ENCODE measurements around the gene HDAC11. TPM values are rescaled to one million over a fixed set of nuclear protein-coding genes. Genes with fewer than 3 reads are reported as not detected.

The HDAC11 gene
- total and polyA plus RNA-seq, 10 of the 15 experiments (the other 5 are each of a cell fraction or from before 2014, with no cell fraction given): 0.04 to 0.76 (median 0.22) TPM; not detected in 1

DNA sequence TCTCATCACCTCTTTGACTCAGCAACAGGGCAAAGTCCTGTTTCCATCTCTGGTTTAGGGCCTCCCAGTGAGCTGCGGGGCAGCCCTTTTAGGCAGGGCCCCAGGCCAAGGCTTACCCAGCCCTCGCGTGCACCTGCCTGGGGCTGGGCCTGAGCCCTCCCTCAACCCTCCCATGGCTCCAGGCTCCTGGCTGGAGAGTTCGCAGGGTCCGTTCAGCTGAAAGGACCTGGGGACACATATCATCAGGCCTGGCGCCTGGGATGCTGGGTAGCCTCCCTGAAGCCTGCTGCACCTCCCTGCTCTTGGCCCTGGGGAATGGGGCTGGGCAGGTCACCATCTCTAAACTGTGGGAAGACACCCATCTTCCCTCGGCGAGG is 29.7 kb downstream of the HDAC11 start:
- no peaks in the 10 kb centered on the region for H3K36me3 ChIP-seq (ENCODE audit: control insufficient read depth in 2 of 2, insufficient read depth in 2 of 2, low read length in 1 of 2)
- 72% methylated on average over 8 of the region's 8 CpGs for WGBS (ENCODE audit: insufficient coverage, insufficient replicate concordance, low lambda C conversion rate, missing lambda C conversion rate)
- no peaks in the 10 kb centered on the region for H3K27me3 ChIP-seq (replicated peaks in 1 of 2; ENCODE audit: control insufficient read depth in 2 of 2, insufficient read depth in 2 of 2, low read length in 1 of 2)
- FAIRE-seq (no peak), DNase-seq (ENCODE audit: low read depth, low spot score) (no peak), ATAC-seq (no peak)
- ChIA-PET POLR2A (no interaction called here), RAD21 (ENCODE audit: unreplicated experiment) (no interaction called here), SMC1A (ENCODE audit: uncharacterized antibody, unreplicated experiment) (no interaction called here), CTCF (no interaction called here)
- no peak overlapping the region for H3K4me3 ChIP-seq
- no peak overlapping the region for H3K4me2 ChIP-seq (ENCODE audit: control insufficient read depth, insufficient read depth)
- H3K79me2 ChIP-seq (ENCODE audit: control insufficient read depth, insufficient read depth, low read length): no peaks in the 10 kb centered on the region
- intact Hi-C loops (cut with micrococcal nuclease; ENCODE audit: unreplicated experiment): no loop called here
- no peak overlapping the region for H3K27ac ChIP-seq (ENCODE audit: control insufficient read depth, insufficient read depth)
- BruUV-seq (replicated peaks): no TSS peak
- no peaks in the 10 kb centered on the region for H4K20me1 ChIP-seq (ENCODE audit: control insufficient read depth, insufficient read depth)
- peaks cover 5% of the 10 kb centered on the region; the same call in 1 of the 2 replicates for H3K4me1 ChIP-seq (ENCODE audit: control insufficient read depth, insufficient read depth, low read length)
- no peak overlapping the region for H2AFZ ChIP-seq (ENCODE audit: control insufficient read depth, low read depth, low read length)
- no peaks in the 10 kb centered on the region for H3K9me3 ChIP-seq (replicated peaks; ENCODE audit: control insufficient read depth, insufficient read depth, low read length)
- H3K9ac ChIP-seq (ENCODE audit: control insufficient read depth, insufficient read depth, low read length): no peak overlapping the region
- in situ Hi-C loops (cut with MboI): no loop called here
- no peak for TF ChIP-seq YY1 (IDR thresholded peaks at IDR 0.05; ENCODE audit: low read depth, low read length)
- TF ChIP-seq MEF2B (IDR thresholded peaks at IDR 0.05; ENCODE audit: partially characterized antibody, poor library complexity, severe bottlenecking): no peak
- no peak for TF ChIP-seq ATF2 (IDR thresholded peaks at IDR 0.05; ENCODE audit: low read length)
- TF ChIP-seq ASH2L (IDR thresholded peaks at IDR 0.05; ENCODE audit: borderline replicate concordance, low read depth): no peak
- TF ChIP-seq IRF5 (IDR thresholded peaks at IDR 0.05; ENCODE audit: borderline replicate concordance): no peak
- no peak for TF ChIP-seq ZSCAN29 (IDR thresholded peaks at IDR 0.05)
- no peak for TF ChIP-seq BRCA1 (IDR thresholded peaks at IDR 0.05; ENCODE audit: low read depth, low read length)
- TF ChIP-seq RAD21 (IDR thresholded peaks at IDR 0.05; ENCODE audit: insufficient read depth, low read depth, low read length): no peak
- TF ChIP-seq E2F8 (IDR thresholded peaks at IDR 0.05; ENCODE audit: low read depth, partially characterized antibody): no peak
- no peak for TF ChIP-seq ZBED1 (IDR thresholded peaks at IDR 0.05; ENCODE audit: borderline replicate concordance)
- no peak for TF ChIP-seq PAX5 (IDR thresholded peaks at IDR 0.05; ENCODE audit: borderline replicate concordance, low read depth, low read length)
- TF ChIP-seq HDAC6 (IDR thresholded peaks at IDR 0.05; ENCODE audit: unreplicated experiment): no peak
- no peak for TF ChIP-seq POLR2AphosphoS5 (IDR thresholded peaks at IDR 0.05; ENCODE audit: low read length)
- no peak for TF ChIP-seq ZNF687 (IDR thresholded peaks at IDR 0.05)
